CD4-positive, alpha-beta T cell treated with Interleukin-12 subunit alpha and Interleukin-12 subunit beta, for 1 hour (primary cell): ENCODE results near the gene MTG2.

Source experiments
- DNase-seq: peaks from one replicate; pipeline ENCODE4 v3.0.0-alpha.2; 2020

Gene MTG2

GRCh38 chr20:62208061-62208794 lies 25.4 kb downstream of the MTG2 start:
- no peak for DNase-seq

- DNase-seq: no peak
Observed at GRCh38 chr20:62208795-62209755, 26.2 kb downstream of the MTG2 start.

GRCh38 chr20:62209850-62210495 lies 27.1 kb downstream of the MTG2 start:
- no peak for DNase-seq

- DNase-seq: no peak
Observed at GRCh38 chr20:62210496-62210855, 27.6 kb downstream of the MTG2 start.

GRCh38 chr20:62211216-62211615 lies 28.4 kb downstream of the MTG2 start:
- DNase-seq: no peak

GRCh38 chr20:62211769-62212288 lies 29.0 kb downstream of the MTG2 start:
- DNase-seq: no peak

GRCh38 chr20:62212299-62212698 lies 29.5 kb downstream of the MTG2 start:
- no peak for DNase-seq

GRCh38 chr20:62214067-62214466 lies 31.2 kb downstream of the MTG2 start:
- DNase-seq: no peak

- no peak for DNase-seq
Observed at GRCh38 chr20:62215020-62215990, 32.5 kb downstream of the MTG2 start.

GRCh38 chr20:62215991-62216635 lies 33.3 kb downstream of the MTG2 start:
- DNase-seq: no peak

GRCh38 chr20:62216636-62217566 lies 34.1 kb downstream of the MTG2 start:
- no peak for DNase-seq

GRCh38 chr20:62217913-62218773 lies 35.3 kb downstream of the MTG2 start:
- no peak for DNase-seq

GRCh38 chr20:62219101-62219991 lies 36.5 kb downstream of the MTG2 start:
- no peak for DNase-seq

GRCh38 chr20:62219992-62220665 lies 37.3 kb downstream of the MTG2 start, which contains the start of gene HRH3:
Gene HRH3 (minus strand): TSS chr20:62220278. CDS start chr20:62219970, 308 bp downstream.
- peak; percentile 52 for DNase-seq

GRCh38 chr20:62220666-62221568 lies 38.1 kb downstream of the MTG2 start:
- DNase-seq: no peak

GRCh38 chr20:62222266-62222850 lies 39.5 kb downstream of the MTG2 start:
- DNase-seq: no peak
